ENCODE data around the gene KCNH2. TPM values are rescaled to one million over a fixed set of nuclear protein-coding genes. Genes with fewer than 3 reads are reported as not detected.
A peak's percentile ranks its signal among the peaks of the same experiment; 100 is the strongest.

The KCNH2 gene
- total and polyA plus RNA-seq, 2 experiments from 2014 or later, result 48.0 to 110 TPM

DNA sequence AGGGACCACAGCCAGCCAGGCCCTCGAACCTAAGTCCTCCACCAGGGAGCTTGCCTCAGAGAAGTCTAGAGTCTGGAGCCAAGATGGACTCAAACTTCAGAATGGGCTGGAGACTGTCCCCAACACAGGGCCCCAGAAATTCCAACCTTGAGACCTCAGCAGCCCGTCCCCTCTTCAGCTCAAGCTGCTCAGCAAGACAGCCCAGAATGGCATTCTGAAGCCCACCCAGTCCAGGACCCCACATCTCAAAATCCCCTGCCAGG, 15.9 kb downstream of the KCNH2 start:
- no peak for DNase-seq (ENCODE audit: low read depth in 1 of 2, low spot score in 1 of 2)
- TF ChIP-seq, protein P1, sequence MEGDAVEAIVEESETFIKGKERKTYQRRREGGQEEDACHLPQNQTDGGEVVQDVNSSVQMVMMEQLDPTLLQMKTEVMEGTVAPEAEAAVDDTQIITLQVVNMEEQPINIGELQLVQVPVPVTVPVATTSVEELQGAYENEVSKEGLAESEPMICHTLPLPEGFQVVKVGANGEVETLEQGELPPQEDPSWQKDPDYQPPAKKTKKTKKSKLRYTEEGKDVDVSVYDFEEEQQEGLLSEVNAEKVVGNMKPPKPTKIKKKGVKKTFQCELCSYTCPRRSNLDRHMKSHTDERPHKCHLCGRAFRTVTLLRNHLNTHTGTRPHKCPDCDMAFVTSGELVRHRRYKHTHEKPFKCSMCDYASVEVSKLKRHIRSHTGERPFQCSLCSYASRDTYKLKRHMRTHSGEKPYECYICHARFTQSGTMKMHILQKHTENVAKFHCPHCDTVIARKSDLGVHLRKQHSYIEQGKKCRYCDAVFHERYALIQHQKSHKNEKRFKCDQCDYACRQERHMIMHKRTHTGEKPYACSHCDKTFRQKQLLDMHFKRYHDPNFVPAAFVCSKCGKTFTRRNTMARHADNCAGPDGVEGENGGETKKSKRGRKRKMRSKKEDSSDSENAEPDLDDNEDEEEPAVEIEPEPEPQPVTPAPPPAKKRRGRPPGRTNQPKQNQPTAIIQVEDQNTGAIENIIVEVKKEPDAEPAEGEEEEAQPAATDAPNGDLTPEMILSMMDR (IDR thresholded peaks at IDR 0.05; ENCODE audit: low read depth, low read length), result no peak
- peak overlapping the region; percentile 97 for H3K27ac ChIP-seq

DNA sequence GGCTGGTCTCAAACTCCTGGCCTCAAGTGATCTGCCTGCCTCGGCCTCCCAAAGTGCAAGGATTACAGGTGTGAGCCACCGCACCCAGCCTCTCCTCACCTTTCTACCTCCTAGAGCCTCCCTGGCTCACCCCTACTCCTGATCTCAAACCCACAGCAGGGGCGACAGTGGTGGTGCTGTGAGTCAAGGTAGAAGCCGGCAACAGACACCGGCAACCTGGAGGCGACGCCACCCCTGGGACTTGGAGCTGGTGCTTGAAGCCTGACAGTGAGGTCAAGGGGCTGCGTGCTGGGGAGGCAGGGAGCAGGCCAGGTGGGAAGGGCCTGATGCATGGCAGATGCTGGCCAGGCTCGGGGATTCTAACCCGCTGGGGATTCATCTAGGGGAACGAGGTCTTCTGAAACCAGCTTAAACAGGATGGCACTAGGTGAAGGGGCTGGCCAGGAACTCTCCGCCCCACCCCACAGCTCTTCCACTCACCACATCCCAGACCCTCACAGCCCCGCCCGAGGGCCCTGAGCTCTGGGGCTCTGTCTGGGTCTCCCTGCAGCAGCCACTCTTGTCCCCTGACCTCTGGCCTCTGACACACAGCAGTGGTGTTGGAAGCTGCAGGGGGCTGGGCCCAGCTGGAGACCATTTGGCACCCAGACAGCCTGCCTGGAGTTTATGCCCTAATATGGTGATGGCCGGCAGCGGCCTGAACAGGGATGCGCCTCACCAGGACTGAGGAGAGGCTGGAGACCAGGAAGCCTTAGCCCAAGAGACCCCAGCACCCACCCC, 16.4 kb downstream of the KCNH2 start:
- H3K27ac ChIP-seq, result peak overlapping the region; percentile 97
- TF ChIP-seq, protein P1 (IDR thresholded peaks at IDR 0.05; ENCODE audit: low read depth, low read length), result no peak
- no peak overlapping the region for H3K4me3 ChIP-seq
- H3K4me1 ChIP-seq (ENCODE audit: low read depth), result peaks cover 73% of the 10 kb centered on the region
- H3K9me3 ChIP-seq (ENCODE audit: low read depth), result no peaks in the 10 kb centered on the region
- H3K27me3 ChIP-seq, result no peaks in the 10 kb centered on the region
- H3K36me3 ChIP-seq, result no peaks in the 10 kb centered on the region
- DNase-seq (ENCODE audit: low read depth in 1 of 2, low spot score in 1 of 2), result peak in 1 of 2 donors; percentile 38

More for the DNA sequence above, 15.9 kb downstream of the KCNH2 start:
- no peaks in the 10 kb centered on the region for H3K9me3 ChIP-seq (ENCODE audit: low read depth)
- H3K4me3 ChIP-seq, result no peak overlapping the region
- H3K36me3 ChIP-seq, result no peaks in the 10 kb centered on the region
- H3K27me3 ChIP-seq, result no peaks in the 10 kb centered on the region
- peaks cover 73% of the 10 kb centered on the region for H3K4me1 ChIP-seq (ENCODE audit: low read depth)

DNA sequence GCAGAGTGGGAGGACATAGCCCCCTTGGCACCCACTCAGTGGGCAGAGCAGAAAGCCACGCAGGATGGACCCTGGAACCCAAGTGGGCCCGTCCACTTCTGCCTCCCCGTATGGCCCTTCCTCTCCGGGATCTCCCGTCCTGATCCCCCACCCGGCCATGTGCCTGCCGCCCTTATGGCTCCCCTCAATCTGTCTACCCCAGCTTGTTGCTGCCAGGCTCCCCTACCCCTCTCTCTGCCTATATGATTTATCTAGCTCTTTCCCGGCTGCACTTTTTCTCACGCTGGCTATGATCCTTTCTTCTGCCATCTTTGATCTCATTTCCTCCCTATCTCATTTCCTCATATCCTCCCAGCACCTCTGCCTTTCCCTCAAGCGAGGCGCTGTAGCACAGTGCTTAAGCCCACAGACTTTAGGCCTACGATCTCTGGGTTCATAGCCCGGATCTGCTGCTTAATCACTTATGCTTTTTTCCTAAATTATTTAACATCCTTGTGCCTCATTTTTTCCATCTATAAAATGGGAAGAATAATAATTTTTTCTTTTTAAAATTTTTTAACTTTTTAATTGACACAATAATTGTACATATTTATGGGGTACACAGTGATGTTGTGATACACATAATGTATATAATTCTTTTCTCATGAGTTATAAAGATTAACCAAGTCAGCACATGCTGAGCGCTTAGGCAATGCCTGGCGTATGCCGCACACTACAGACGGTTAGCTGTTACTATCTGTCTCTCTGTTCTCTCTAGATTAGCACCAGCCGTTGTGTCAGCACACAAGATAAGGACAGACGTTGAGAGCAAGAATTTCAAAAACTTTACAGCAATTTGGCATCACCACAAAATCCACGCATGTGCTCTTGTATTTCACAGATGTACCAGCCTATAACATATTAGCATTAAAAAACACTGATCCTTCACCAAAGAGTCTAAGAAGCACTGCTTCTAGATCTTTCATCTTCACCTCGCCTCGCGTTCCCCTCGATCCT, 18.1 kb downstream of the KCNH2 start:
- H3K9me3 ChIP-seq (ENCODE audit: low read depth), result no peaks in the 10 kb centered on the region
- peak in 1 of 2 donors; percentile 81 for DNase-seq (ENCODE audit: low read depth in 1 of 2, low spot score in 1 of 2)
- no peak overlapping the region for H3K4me3 ChIP-seq
- H3K27me3 ChIP-seq, result no peaks in the 10 kb centered on the region
- H3K27ac ChIP-seq, result peak overlapping the region; percentile 97
- no peaks in the 10 kb centered on the region for H3K36me3 ChIP-seq
- H3K4me1 ChIP-seq (ENCODE audit: low read depth), result peaks cover 74% of the 10 kb centered on the region
- TF ChIP-seq, protein P1 (IDR thresholded peaks at IDR 0.05; ENCODE audit: low read depth, low read length), result no peak

DNA sequence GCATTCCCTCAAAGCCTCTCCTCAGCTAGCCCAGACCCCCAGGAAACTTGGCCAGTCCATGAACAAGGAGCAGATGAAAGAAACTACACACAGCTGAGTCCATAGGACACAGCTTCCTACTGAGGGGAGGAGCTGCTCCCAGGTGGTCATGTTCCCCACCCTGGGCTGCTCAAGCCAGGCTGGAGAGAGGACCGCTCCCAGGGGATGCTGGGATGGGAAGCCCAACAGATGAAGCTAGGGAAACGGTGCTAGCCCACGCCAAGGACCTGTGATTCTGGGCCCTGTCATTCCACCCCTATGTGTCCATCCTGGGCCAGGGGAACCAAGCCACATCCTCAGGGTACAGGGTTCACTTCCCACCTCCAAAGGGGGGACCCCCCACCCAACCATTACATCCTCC, 19.0 kb downstream of the KCNH2 start:
- no peak overlapping the region for H3K4me3 ChIP-seq
- no peaks in the 10 kb centered on the region for H3K27me3 ChIP-seq
- H3K9me3 ChIP-seq (ENCODE audit: low read depth), result no peaks in the 10 kb centered on the region
- no peak for DNase-seq (ENCODE audit: low read depth in 1 of 2, low spot score in 1 of 2)
- H3K27ac ChIP-seq, result no peak overlapping the region
- no peaks in the 10 kb centered on the region for H3K36me3 ChIP-seq
- TF ChIP-seq, protein P1 (IDR thresholded peaks at IDR 0.05; ENCODE audit: low read depth, low read length), result no peak
- H3K4me1 ChIP-seq (ENCODE audit: low read depth), result peaks cover 75% of the 10 kb centered on the region

DNA sequence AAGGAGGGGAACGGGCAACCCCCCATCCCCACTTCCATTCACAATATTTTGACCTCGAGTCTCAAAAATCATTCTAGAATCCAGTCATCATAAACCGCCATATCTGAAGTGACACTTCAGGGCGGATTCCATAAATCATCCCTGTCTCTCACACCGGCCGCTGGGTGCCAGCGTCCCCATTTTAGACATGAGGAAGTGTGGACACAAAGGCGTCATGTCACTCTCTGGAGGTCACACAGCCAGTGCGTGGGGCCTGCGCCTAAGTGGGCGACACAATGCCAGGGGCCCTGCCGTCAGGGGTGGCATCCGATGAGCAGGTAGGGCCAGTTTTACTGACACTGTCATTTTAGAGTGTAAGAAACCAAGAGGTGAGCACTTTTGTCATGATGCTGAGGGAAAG, 19.5 kb downstream of the KCNH2 start:
- Histone ChIP-seq H3K4me3 (no peak overlapping the region), H3K9me3 (ENCODE audit: low read depth) (no peaks in the 10 kb centered on the region), H3K4me1 (ENCODE audit: low read depth) (peaks cover 73% of the 10 kb centered on the region), H3K27ac (no peak overlapping the region), H3K27me3 (no peaks in the 10 kb centered on the region), H3K36me3 (no peaks in the 10 kb centered on the region)
- TF ChIP-seq, protein P1 (IDR thresholded peaks at IDR 0.05; ENCODE audit: low read depth, low read length), result no peak
- no peak for DNase-seq (ENCODE audit: low read depth in 1 of 2, low spot score in 1 of 2)
